Sigmoid colon (tissue), 4 donors: ENCODE data around the gene NTMT1.

ENCODE experiments used
- EP300 ChIP-seq, 4 donors: sonication (generic); formaldehyde crosslinking; IDR thresholded peaks; one replicate each; pipeline ENCODE4 v1.6.1; 2017; ENCODE audit warnings: antibody characterized with exemption in 4 of 4
- POLR2AphosphoS5 ChIP-seq, 4 donors: sonication (generic); formaldehyde crosslinking; IDR thresholded peaks; one replicate each; pipeline ENCODE4 v1.6.1; 2017; ENCODE audit warnings: antibody characterized with exemption in 4 of 4
- TF ChIP-seq, protein P1 (sequence below), 4 experiments: fragments of 450-650 bp in 3 of 4; fragments of 200-600 bp in 1 of 4; IDR thresholded peaks; one replicate each; pipeline ENCODE4 v1.5.1; 2016 to 2019; ENCODE audit warnings: antibody characterized with exemption in 4 of 4, mild to moderate bottlenecking in 3 of 4, moderate library complexity in 2 of 4

- TF ChIP-seq, protein P1, sequence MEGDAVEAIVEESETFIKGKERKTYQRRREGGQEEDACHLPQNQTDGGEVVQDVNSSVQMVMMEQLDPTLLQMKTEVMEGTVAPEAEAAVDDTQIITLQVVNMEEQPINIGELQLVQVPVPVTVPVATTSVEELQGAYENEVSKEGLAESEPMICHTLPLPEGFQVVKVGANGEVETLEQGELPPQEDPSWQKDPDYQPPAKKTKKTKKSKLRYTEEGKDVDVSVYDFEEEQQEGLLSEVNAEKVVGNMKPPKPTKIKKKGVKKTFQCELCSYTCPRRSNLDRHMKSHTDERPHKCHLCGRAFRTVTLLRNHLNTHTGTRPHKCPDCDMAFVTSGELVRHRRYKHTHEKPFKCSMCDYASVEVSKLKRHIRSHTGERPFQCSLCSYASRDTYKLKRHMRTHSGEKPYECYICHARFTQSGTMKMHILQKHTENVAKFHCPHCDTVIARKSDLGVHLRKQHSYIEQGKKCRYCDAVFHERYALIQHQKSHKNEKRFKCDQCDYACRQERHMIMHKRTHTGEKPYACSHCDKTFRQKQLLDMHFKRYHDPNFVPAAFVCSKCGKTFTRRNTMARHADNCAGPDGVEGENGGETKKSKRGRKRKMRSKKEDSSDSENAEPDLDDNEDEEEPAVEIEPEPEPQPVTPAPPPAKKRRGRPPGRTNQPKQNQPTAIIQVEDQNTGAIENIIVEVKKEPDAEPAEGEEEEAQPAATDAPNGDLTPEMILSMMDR (IDR thresholded peaks at IDR 0.05) = peak; percentile 96 to 99 (median 99)
- TF ChIP-seq EP300 (IDR thresholded peaks at IDR 0.05) (no peak), POLR2AphosphoS5 (IDR thresholded peaks at IDR 0.05) (peak; percentile 52 to 91 (median 86))
Observed at GRCh38 chr9:129641750-129642585, 16.0 kb downstream of the NTMT1 start, which contains the start of gene ASB6.
